ENCODE data around the gene TBC1D5. TPM values are rescaled to one million over a fixed set of nuclear protein-coding genes. Genes with fewer than 3 reads are reported as not detected.

The TBC1D5 gene
- total RNA-seq, 2 donors from 2014 or later = 46.8 to 71.1 TPM

DNA sequence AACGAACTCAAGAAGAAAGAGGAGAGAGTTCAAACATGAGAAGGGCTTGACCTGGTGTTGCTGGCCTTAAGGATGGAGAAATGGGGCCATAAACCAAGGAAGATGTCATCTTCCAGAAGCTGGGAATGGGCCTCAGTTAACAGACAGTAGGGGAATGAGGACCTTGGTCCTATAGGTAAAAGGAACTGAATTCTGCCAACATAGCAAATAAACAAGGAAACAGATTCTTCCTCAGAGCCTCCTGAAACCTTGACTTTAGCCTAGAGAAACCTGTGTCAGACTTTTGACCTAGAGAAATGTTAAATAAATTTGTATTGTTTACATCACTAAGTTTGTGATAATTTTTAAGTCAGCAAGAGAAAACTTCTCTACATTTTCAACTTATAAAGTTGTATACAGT, 520.9 kb downstream of the TBC1D5 start:
- TF ChIP-seq, protein P1, sequence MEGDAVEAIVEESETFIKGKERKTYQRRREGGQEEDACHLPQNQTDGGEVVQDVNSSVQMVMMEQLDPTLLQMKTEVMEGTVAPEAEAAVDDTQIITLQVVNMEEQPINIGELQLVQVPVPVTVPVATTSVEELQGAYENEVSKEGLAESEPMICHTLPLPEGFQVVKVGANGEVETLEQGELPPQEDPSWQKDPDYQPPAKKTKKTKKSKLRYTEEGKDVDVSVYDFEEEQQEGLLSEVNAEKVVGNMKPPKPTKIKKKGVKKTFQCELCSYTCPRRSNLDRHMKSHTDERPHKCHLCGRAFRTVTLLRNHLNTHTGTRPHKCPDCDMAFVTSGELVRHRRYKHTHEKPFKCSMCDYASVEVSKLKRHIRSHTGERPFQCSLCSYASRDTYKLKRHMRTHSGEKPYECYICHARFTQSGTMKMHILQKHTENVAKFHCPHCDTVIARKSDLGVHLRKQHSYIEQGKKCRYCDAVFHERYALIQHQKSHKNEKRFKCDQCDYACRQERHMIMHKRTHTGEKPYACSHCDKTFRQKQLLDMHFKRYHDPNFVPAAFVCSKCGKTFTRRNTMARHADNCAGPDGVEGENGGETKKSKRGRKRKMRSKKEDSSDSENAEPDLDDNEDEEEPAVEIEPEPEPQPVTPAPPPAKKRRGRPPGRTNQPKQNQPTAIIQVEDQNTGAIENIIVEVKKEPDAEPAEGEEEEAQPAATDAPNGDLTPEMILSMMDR (IDR thresholded peaks at IDR 0.05) = no peak
- no peak for TF ChIP-seq POLR2A (IDR thresholded peaks at IDR 0.05)
- DNase-seq (no peak), ATAC-seq (no peak)
- intact Hi-C loops (cut with DNase I) = no loop called here
- H3K4me3 ChIP-seq = no peak overlapping the region
- H3K36me3 ChIP-seq (replicated peaks in 1 of 2; ENCODE audit: insufficient read depth in 1 of 2, low read depth in 2 of 2) = no peaks in the 10 kb centered on the region
- WGBS, 2 donors = 88 to 97% methylated on average over 1 of the region's 1 CpG
- no peaks in the 10 kb centered on the region for H3K4me1 ChIP-seq
- peaks cover 0 to 3% (median 0%) of the 10 kb centered on the region in 3 donors for H3K9me3 ChIP-seq
- no peaks in the 10 kb centered on the region for H3K27me3 ChIP-seq
- no peak overlapping the region for H3K27ac ChIP-seq

DNA sequence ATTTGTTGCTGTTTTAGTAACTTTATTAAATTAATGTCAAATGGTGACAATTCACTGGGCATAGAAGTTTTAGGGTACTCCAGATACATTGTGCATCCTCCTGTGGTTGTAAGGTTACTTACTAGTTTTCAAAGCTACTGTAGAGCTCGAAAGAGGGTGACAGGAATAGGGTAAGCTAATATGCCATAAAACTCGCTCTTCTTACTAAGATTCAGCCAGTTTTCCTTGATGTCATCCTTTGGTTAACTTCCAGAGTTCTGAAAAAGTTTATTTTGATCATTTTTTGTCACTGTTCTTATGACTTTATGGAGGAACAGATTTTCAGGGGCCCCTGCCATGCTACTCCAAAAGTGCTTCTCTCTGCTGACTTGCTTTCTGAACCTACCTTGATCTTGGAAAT, 522.8 kb downstream of the TBC1D5 start:
- no peak overlapping the region for H3K4me3 ChIP-seq
- TF ChIP-seq, protein P1 (IDR thresholded peaks at IDR 0.05) = no peak
- TF ChIP-seq POLR2A (IDR thresholded peaks at IDR 0.05) = no peak
- ATAC-seq (no peak), DNase-seq (no peak)
- H3K36me3 ChIP-seq (replicated peaks in 1 of 2; ENCODE audit: insufficient read depth in 1 of 2, low read depth in 2 of 2) = no peaks in the 10 kb centered on the region
- H3K9me3 ChIP-seq = peaks cover 0 to 3% (median 0%) of the 10 kb centered on the region in 3 donors
- H3K27ac ChIP-seq = no peak overlapping the region
- WGBS, 2 donors = 93 to 97% methylated on average over 2 of the region's 2 CpGs
- intact Hi-C loops (cut with DNase I) = no loop called here
- H3K4me1 ChIP-seq = no peaks in the 10 kb centered on the region
- no peaks in the 10 kb centered on the region for H3K27me3 ChIP-seq

GRCh38 chr3:17218587-17218986, 523.8 kb downstream of the TBC1D5 start:
- TF ChIP-seq, protein P1 (IDR thresholded peaks at IDR 0.05) = no peak
- no peak for TF ChIP-seq POLR2A (IDR thresholded peaks at IDR 0.05)
- H3K4me3 ChIP-seq = no peak overlapping the region
- no peaks in the 10 kb centered on the region for H3K36me3 ChIP-seq (replicated peaks in 1 of 2; ENCODE audit: insufficient read depth in 1 of 2, low read depth in 2 of 2)
- no peak for ATAC-seq
- intact Hi-C loops (cut with DNase I) = no loop called here
- H3K4me1 ChIP-seq = no peaks in the 10 kb centered on the region
- H3K27ac ChIP-seq = no peak overlapping the region
- no peak for DNase-seq
- H3K9me3 ChIP-seq = peaks cover 0 to 3% (median 0%) of the 10 kb centered on the region in 3 donors
- no peaks in the 10 kb centered on the region for H3K27me3 ChIP-seq
- WGBS, 2 donors = 28 to 90% methylated on average over 1 of the region's 1 CpG

DNA sequence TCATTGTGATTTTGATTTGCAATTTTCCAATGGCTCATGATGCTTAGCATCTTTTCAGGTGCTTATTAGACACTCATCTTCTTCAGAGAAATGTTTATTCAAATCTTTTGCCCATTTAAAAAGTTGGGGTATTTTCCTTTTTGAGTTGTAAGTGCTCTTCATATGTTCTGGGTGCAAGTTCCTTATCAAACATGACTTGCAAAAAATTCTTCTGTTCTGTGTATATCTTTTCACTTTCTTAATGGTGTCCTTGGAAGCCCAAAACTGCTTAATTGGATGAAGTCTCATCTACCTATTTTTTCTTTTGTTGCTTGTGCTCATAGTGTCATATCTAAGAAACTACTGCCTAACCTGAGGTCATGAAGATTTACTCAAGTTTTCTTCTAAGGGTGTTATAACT, 524.8 kb downstream of the TBC1D5 start:
- no peaks in the 10 kb centered on the region for H3K27me3 ChIP-seq
- TF ChIP-seq, protein P1 (IDR thresholded peaks at IDR 0.05) = no peak
- TF ChIP-seq POLR2A (IDR thresholded peaks at IDR 0.05) = no peak
- H3K9me3 ChIP-seq = peaks cover 0 to 3% (median 0%) of the 10 kb centered on the region in 3 donors
- ATAC-seq (no peak), DNase-seq (no peak)
- no peak overlapping the region for H3K27ac ChIP-seq
- no peak overlapping the region for H3K4me3 ChIP-seq
- intact Hi-C loops (cut with DNase I) = no loop called here
- H3K4me1 ChIP-seq = no peaks in the 10 kb centered on the region
- no peaks in the 10 kb centered on the region for H3K36me3 ChIP-seq (replicated peaks in 1 of 2; ENCODE audit: insufficient read depth in 1 of 2, low read depth in 2 of 2)

GRCh38 chr3:17213102-17213501, 529.3 kb downstream of the TBC1D5 start:
- TF ChIP-seq POLR2A (IDR thresholded peaks at IDR 0.05) = no peak
- TF ChIP-seq, protein P1 (IDR thresholded peaks at IDR 0.05) = no peak
- intact Hi-C loops (cut with DNase I) = no loop called here
- H3K4me3 ChIP-seq = no peak overlapping the region
- DNase-seq = no peak
- WGBS, 2 donors = 96 to 100% methylated on average over 3 of the region's 3 CpGs
- H3K27me3 ChIP-seq = no peaks in the 10 kb centered on the region
- H3K9me3 ChIP-seq = no peaks in the 10 kb centered on the region
- H3K36me3 ChIP-seq (replicated peaks in 1 of 2; ENCODE audit: insufficient read depth in 1 of 2, low read depth in 2 of 2) = no peaks in the 10 kb centered on the region
- no peaks in the 10 kb centered on the region for H3K4me1 ChIP-seq
- no peak overlapping the region for H3K27ac ChIP-seq
- no peak for ATAC-seq
